ENCODE measurements around the gene TCF15. TPM values are rescaled to one million over a fixed set of nuclear protein-coding genes. Genes with fewer than 3 reads are reported as not detected.

TCF15 gene
- total and polyA plus RNA-seq, 2 experiments from 2014 or later, result not detected

DNA sequence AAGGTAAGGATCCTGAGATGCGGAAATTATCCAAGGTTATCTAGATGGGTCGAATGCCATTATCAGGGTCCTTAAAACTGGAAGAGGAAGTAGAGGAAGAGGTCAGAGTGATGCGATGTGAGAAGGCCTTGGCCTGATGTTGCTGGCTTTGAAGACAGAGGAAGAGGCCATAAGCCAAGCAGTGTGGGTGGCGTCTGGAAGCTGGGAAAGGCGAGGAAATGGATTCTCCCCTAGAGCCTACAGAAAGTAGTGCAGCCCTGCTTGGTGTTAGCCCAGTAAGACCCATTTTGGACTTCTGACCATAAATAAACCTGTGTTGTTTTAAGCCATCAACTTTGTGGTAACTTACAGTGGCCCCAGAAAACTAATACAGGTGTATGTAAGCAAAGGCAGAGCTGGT is 40.8 kb upstream of the TCF15 start:
- peaks cover 10% of the 10 kb centered on the region for H3K4me1 ChIP-seq (ENCODE audit: insufficient read depth)
- H3K27ac ChIP-seq, result no peak overlapping the region
- H3K27me3 ChIP-seq, result no peaks in the 10 kb centered on the region
- no peak for DNase-seq (ENCODE audit: low spot score)
- H3K9me3 ChIP-seq (ENCODE audit: low read depth), result no peaks in the 10 kb centered on the region
- H3K9me2 ChIP-seq (replicated peaks; ENCODE audit: insufficient read depth), result no peaks in the 10 kb centered on the region
- peaks cover 4% of the 10 kb centered on the region for H3K79me2 ChIP-seq
- H2AFZ ChIP-seq, result no peak overlapping the region
- 93% methylated on average over 5 of the region's 5 CpGs for WGBS (ENCODE audit: low lambda C conversion rate, missing lambda C conversion rate)
- H3K36me3 ChIP-seq (replicated peaks; ENCODE audit: insufficient read depth, low read depth), result no peaks in the 10 kb centered on the region
- no peak for TF ChIP-seq EZH2 (IDR thresholded peaks at IDR 0.05; ENCODE audit: borderline replicate concordance)
- TF ChIP-seq CTCF (IDR thresholded peaks at IDR 0.05; ENCODE audit: poor library complexity), result no peak
- H4K20me1 ChIP-seq (ENCODE audit: insufficient read depth, poor library complexity, severe bottlenecking), result no peaks in the 10 kb centered on the region
- H3K4me2 ChIP-seq, result no peak overlapping the region
- H3K4me3 ChIP-seq, result no peak overlapping the region

- no peak overlapping the region for H3K4me3 ChIP-seq
- no peaks in the 10 kb centered on the region for H4K20me1 ChIP-seq (ENCODE audit: insufficient read depth, poor library complexity, severe bottlenecking)
- no peak overlapping the region for H2AFZ ChIP-seq
- H3K79me2 ChIP-seq, result peaks cover 4% of the 10 kb centered on the region
- H3K27ac ChIP-seq, result no peak overlapping the region
- WGBS (ENCODE audit: low lambda C conversion rate, missing lambda C conversion rate), result 94% methylated on average over 5 of the region's 5 CpGs
- no peaks in the 10 kb centered on the region for H3K36me3 ChIP-seq (replicated peaks; ENCODE audit: insufficient read depth, low read depth)
- no peak for DNase-seq (ENCODE audit: low spot score)
- peaks cover 10% of the 10 kb centered on the region for H3K4me1 ChIP-seq (ENCODE audit: insufficient read depth)
- H3K4me2 ChIP-seq, result no peak overlapping the region
- no peaks in the 10 kb centered on the region for H3K9me2 ChIP-seq (replicated peaks; ENCODE audit: insufficient read depth)
- TF ChIP-seq EZH2phosphoT487 (IDR thresholded peaks at IDR 0.05; ENCODE audit: low read depth, severe bottlenecking, unreplicated experiment) (no peak), CTCF (IDR thresholded peaks at IDR 0.05; ENCODE audit: poor library complexity) (no peak), EZH2 (IDR thresholded peaks at IDR 0.05; ENCODE audit: borderline replicate concordance) (no peak)
- H3K27me3 ChIP-seq, result no peaks in the 10 kb centered on the region
- H3K9me3 ChIP-seq (ENCODE audit: low read depth), result no peaks in the 10 kb centered on the region
Observed at GRCh38 chr20:650281-650680, 40.2 kb upstream of the TCF15 start.

DNA sequence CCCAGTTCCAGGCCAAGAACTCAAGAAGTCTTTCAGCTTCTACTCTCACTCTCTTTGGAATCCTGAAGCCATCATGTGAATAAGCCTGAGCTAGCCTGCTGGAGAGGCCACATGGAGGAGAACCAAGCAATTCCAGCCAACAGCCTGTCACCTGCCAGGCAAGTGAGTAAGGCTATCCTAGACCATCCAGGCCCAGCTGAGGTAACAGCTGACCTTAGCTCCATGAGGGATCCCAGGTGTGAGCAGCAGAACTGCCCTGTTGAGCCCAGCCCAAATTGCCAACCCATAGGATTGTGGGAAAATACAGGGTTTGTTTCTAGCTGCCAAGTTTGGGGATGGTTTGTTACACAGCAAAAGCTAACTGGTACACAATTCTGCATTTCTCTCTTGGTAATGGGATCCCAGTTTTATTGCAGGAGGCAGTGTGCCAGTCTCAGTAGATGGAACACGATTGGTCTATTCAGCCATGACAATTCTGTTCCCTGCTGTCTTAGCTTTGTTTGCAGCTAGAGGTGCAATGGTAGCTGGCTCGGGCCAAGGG is 37.4 kb upstream of the TCF15 start:
- H4K20me1 ChIP-seq (ENCODE audit: insufficient read depth, poor library complexity, severe bottlenecking), result no peaks in the 10 kb centered on the region
- H3K79me2 ChIP-seq, result peaks cover 2% of the 10 kb centered on the region
- TF ChIP-seq EZH2phosphoT487 (IDR thresholded peaks at IDR 0.05; ENCODE audit: low read depth, severe bottlenecking, unreplicated experiment), result no peak

GRCh38 chr20:646868-647233 is 36.7 kb upstream of the TCF15 start:
- no peak for DNase-seq (ENCODE audit: low spot score)
- Histone ChIP-seq H3K9me3 (ENCODE audit: low read depth) (no peaks in the 10 kb centered on the region), H3K79me2 (no peaks in the 10 kb centered on the region), H3K27me3 (no peaks in the 10 kb centered on the region), H3K36me3 (replicated peaks; ENCODE audit: insufficient read depth, low read depth) (no peaks in the 10 kb centered on the region), H3K27ac (no peak overlapping the region), H2AFZ (no peak overlapping the region), H3K9me2 (replicated peaks; ENCODE audit: insufficient read depth) (no peaks in the 10 kb centered on the region), H4K20me1 (ENCODE audit: insufficient read depth, poor library complexity, severe bottlenecking) (no peaks in the 10 kb centered on the region), H3K4me1 (ENCODE audit: insufficient read depth) (no peaks in the 10 kb centered on the region), H3K4me2 (no peak overlapping the region), H3K4me3 (no peak overlapping the region)
- TF ChIP-seq CTCF (IDR thresholded peaks at IDR 0.05; ENCODE audit: poor library complexity) (no peak), EZH2phosphoT487 (IDR thresholded peaks at IDR 0.05; ENCODE audit: low read depth, severe bottlenecking, unreplicated experiment) (no peak), EZH2 (IDR thresholded peaks at IDR 0.05; ENCODE audit: borderline replicate concordance) (no peak)
- 88% methylated on average over 2 of the region's 2 CpGs for WGBS (ENCODE audit: low lambda C conversion rate, missing lambda C conversion rate)

More for the DNA sequence above, 37.4 kb upstream of the TCF15 start:
- H3K4me3 ChIP-seq, result no peak overlapping the region
- no peak for DNase-seq (ENCODE audit: low spot score)
- H3K27ac ChIP-seq, result no peak overlapping the region
- no peaks in the 10 kb centered on the region for H3K27me3 ChIP-seq
- WGBS (ENCODE audit: low lambda C conversion rate, missing lambda C conversion rate), result 94% methylated on average over 2 of the region's 2 CpGs
- no peaks in the 10 kb centered on the region for H3K36me3 ChIP-seq (replicated peaks; ENCODE audit: insufficient read depth, low read depth)
- H3K9me3 ChIP-seq (ENCODE audit: low read depth), result no peaks in the 10 kb centered on the region
- H3K4me2 ChIP-seq, result no peak overlapping the region
- H3K9me2 ChIP-seq (replicated peaks; ENCODE audit: insufficient read depth), result no peaks in the 10 kb centered on the region
- peaks cover under 1% of the 10 kb centered on the region for H3K4me1 ChIP-seq (ENCODE audit: insufficient read depth)
- no peak overlapping the region for H2AFZ ChIP-seq

Measured in hepatocyte (in vitro differentiated cells).